OCI-LY3 (cell line): ENCODE data around the gene KCNJ11.

Experiments
- EZH2phosphoT487 ChIP-seq: fragments of 200-600 bp; shearing (Covaris generic); IDR thresholded peaks from 2 replicates; pipeline ENCODE4 v1.6.1; 2018; ENCODE audit warnings: antibody characterized with exemption, mixed run types, low read depth
- TF ChIP-seq, protein P1 (sequence below): fragments of 200-600, 300-600 bp; sonication (generic); IDR thresholded peaks from 2 replicates; pipeline ENCODE4 v1.5.1; 2014; ENCODE audit warnings: antibody characterized with exemption, low read length, low read depth

DNA sequence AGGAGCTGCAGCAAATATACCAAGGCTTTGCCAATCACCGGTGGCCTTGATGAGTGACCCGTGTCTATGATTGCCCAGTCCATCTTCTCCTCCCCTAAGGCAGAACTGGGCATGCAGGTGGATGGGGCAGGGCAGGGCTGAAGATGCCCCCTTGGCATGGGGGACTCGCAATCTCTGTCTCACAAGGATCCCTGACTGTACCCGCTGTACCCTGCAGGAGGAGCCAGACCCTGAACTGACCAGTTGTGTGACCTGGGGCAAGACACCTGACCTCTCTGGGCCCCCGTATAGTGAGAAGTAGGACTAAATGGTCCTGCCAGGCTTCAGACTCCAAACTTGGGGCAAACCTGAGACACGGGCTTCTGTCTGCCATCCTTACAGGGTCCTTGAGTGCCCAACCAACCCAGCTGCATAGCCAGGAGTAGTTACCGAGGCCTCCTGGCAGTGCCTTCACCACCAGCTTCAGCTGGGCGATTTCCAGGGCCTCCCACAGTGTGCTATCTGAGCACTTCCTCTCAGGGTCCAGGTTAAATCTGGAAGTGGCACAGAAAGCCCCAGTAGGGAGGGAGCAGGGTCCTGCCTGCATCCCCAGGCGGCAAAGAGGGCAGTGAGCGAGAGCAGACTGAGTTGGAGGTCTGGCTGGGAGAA, 6.4 kb upstream of the KCNJ11 start:
- TF ChIP-seq, protein P1, sequence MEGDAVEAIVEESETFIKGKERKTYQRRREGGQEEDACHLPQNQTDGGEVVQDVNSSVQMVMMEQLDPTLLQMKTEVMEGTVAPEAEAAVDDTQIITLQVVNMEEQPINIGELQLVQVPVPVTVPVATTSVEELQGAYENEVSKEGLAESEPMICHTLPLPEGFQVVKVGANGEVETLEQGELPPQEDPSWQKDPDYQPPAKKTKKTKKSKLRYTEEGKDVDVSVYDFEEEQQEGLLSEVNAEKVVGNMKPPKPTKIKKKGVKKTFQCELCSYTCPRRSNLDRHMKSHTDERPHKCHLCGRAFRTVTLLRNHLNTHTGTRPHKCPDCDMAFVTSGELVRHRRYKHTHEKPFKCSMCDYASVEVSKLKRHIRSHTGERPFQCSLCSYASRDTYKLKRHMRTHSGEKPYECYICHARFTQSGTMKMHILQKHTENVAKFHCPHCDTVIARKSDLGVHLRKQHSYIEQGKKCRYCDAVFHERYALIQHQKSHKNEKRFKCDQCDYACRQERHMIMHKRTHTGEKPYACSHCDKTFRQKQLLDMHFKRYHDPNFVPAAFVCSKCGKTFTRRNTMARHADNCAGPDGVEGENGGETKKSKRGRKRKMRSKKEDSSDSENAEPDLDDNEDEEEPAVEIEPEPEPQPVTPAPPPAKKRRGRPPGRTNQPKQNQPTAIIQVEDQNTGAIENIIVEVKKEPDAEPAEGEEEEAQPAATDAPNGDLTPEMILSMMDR = no peak
- no peak for TF ChIP-seq EZH2phosphoT487
